T-helper 1 cell treated with Interleukin-12 subunit alpha and Interleukin-12 subunit beta and Interleukin-4 antibody, amounts not matched to agents 30 ng/mL and 1 ng/mL, for 36 hours (primary cell): Measurements from ENCODE around the gene CFAP20DC. TPM values are rescaled to one million over a fixed set of nuclear protein-coding genes. Genes with fewer than 3 reads are reported as not detected.
"Not testable (repeated sequence)": the region's sequence is repeated elsewhere in the genome, so short reads cannot be mapped to it uniquely, and the experiment has no call there.

Experiments used
- intact Hi-C: fragments of 100-400 bp; cut with micrococcal nuclease; formaldehyde crosslinking; loops from one replicate; pipeline ENCODE4 v1.15.1; 2024
- total RNA-seq: library from RNA; stranded (reverse); gene quantifications from 2 replicates; pipeline ENCODE4 v1.2.3, GENCODE V29; 2022

The CFAP20DC gene
- total RNA-seq, 1 donor from 2014 or later: 0.27 TPM

DNA sequence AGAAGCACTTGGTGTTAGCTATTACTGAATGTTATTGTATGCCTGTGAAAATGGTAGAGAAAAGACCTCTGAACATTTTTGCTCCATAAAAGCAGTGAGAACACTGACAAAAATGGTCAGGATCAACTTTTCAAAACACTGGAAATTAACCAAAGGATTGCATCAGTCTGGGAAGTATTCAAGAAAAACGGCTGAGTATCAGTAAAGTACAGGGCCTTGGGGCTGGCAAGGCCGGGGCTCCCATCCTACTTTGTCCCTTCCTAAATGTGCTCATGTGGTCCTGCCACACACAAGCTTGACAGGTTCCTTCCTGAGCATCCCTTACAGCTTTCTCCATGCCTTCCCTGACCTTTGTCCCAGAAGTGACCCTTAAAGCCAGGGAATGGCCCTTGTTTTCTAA, 84.0 kb downstream of the CFAP20DC start:
- intact Hi-C loops: no loop called here

DNA sequence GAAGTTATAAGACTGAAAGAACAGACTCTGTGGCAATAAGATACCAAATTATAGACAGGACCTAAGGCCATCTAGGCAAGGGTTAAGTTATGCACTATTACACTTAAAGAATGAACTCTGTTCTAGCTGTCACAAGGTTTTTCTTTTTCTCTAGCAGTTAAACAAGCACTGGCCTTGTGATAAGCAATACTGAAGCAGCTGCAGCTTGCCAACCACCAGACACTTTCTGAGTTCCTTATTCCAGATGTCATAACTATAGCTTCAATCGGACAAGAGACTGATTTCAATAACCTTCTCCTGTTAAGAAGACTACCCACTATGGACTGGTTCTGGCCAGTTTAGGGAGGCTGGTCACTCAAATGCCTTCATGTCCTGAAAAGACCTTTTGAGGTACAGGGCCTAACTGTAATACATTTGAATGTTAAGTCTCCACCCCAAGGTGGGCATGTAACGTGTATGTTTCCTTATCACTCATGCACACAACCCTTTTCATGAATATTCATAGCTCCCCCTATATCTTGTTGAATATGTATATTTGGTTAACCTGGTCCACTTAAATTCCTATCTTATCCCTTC, 85.8 kb downstream of the CFAP20DC start:
- intact Hi-C loops: no loop called here

DNA sequence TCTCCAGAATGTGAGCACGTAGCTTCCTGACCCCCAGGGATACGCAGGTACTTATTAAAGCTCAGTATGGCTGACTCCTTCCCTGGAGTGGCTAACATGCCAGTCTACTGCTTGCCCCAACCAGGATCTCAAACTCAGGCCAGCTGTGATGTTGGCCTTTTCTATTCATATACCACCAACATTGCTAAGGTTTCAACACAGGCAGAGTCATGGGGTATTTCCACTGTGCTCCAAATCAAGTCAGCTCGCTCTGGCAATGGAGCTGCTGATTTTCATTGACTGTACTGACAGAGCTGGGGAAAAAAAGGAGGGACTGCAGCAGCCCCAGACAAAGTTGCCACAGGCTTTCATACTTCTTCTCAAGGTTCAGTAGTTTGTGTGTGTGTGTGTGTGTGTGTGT, 87.0 kb downstream of the CFAP20DC start:
- intact Hi-C loops: no loop called here

DNA sequence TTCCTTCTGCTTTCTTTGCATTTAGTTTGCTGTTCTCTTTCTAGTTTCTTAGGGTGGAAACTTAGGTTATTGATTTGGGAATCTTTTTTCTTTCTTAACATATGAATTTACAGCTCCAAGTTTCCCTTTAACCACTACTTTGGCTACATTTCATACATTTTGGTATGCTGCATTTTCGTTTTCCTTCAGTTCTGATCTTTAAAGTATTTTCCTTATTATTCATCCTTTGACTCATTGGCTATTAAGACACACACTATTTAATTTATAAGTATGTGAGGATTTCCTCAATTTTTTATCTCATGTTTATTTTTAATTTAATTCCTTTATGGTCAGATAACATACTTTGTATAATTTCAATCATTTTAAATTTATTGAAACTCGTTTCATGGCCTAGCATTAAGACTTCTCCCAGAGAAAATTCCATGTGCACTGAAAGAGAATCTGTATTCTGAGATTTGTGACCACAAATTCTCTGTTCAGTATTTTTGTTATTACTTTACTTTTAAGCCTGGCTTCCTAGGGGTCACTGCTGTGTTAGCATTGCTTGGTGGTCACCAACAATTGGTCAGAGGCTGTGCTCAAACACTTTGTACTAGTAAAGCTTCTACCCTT, 87.7 kb downstream of the CFAP20DC start:
- intact Hi-C loops: no loop called here

DNA sequence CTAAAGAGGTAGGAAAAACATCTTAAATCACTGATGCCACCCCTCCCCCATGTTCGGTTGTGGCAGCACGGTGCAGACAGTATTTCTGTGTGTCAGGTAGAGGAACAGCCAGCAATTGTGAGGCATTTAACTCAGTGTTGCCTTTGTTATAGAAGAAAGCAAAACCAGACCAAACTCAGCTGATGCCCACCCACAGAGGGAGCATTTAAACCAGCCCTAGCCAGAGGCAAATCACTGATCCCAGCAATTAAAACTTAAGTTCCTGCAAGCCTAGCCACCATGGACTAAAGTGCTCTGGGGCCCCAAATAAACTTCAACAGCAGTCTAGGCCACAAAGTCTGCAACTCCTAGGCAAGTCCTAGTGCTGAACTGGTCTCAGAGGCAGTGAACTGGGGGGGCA, 94.5 kb downstream of the CFAP20DC start:
- intact Hi-C loops: no loop called here

DNA sequence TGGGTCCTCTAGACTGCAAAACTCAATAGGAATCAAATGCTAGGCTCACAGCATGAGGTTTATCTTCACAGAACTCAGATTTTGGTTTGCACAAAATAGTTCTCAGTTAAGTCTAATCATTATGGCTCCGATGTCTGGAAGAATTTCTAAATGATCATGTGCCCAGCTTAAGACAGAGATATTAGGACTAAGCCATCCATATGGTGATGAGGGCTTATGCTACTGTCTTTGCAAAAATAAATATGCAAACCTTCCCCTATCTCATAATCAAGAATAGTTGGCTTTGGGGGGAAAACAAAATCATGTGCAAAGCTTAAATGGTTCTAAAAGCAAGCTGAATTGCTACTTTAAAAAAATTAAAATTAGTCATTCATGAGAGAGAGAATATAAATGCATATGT, 96.5 kb downstream of the CFAP20DC start:
- intact Hi-C loops: no loop called here

DNA sequence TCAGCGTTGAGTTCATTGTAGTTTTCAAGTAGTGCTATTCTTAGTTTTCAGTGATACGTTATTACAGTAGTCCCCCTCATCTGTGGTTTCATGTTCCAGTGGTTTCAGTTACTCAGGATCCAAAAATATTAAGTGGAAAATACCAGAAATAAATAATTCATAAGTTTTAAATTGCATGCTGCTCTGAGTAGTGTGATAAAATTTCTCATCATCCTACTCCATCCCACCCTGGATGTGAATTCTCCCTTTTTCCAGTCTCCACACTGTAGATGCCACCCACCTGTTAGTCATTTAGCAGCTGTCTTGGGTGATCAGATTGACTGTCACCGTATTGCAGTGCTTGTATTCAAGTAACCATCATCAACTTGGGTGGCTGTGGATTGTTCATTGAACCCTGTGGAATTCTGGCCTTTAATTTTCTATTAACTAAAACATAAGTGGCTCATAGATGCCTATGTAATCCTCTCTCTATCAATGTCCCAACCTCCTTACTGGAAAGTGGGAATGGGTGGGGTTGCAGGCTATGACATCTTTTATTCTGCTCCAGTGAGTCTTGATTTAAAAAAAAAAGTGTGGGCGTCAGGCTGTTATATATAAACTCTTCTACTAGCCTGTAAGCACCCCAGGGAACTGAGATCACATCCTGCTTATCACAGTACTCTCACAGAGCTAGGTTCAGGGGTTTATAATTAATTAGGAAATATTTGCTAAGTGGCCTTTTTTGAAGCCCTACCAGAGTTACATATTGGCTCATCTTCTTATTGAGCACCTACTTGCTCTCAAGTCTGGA, 97.5 kb downstream of the CFAP20DC start:
- intact Hi-C loops: no loop called here

DNA sequence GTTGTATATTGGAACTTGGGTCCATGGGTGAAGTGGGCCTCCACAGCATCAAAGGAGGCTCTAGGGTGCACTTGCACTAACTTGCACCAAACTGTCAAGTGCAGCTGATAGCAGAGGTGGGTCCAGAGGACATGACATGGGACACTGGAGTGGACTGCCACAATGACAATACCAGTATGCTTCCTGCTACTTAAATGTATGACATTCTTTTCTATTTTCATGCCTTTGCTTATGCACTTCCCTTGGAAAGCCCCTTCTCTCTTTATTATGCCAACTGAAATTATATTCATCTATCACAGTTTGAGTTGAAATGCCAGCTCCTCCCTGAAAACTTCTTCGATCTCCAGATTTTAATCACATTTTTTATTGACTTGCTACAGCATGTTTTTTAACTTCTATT, 101.8 kb downstream of the CFAP20DC start:
- intact Hi-C loops: no loop called here

DNA sequence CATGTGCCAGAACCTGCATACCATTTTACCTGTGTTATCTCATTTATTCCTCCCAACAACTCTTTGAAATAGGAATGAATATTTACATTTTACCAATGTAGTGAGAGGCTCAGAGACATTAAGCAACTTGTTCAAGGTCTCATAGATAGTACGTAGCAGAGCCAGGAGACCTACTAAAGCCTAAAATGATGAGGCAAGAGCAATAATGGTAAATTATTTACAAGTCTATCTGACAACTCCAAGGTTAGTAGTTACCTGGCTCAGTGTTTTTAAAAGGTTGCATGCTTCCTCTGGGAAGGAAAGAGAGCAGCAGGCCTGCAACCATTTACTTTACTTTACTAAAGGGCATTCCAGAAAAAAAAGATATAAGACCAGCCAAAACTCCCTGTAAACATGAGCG, 103.0 kb downstream of the CFAP20DC start:
- intact Hi-C loops: no loop called here

DNA sequence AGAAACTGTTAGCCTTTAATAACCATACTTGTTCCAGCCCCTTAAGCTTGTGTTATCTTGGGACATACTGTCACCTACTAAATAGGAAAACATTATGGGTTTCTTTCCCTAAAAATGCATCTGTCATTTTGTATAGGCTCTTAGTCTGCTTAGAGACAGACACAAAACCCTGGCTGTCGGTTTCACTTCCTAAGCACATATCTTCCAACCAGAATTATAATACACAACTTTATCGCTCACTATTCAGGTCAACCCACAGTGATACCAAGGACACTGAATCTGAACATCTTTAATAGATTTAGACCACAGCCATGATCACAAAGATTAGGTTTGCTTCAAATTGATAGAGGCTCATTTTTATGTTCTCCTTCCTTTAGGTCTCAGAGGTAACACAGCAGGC, 111.8 kb downstream of the CFAP20DC start:
- intact Hi-C loops: no loop called here

DNA sequence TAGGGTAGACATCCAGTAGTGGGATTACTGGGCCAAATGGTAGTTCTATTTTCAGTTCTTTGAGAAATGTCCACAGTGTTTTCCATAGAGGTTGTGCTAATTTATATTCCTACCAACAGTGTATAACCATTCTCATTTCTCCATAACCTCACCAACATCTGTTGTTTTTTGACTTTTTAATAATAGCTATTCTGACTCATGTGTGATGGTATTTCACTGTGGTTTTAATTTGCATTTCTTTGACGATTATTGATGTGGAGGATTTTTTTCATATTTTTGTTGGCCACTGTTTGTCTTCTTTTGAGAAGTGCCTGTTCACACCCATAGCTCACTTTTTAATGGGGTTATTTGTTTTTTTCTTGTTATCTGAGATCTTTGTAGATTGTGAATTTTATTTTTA, 125.2 kb downstream of the CFAP20DC start:
- intact Hi-C loops: no loop called here

DNA sequence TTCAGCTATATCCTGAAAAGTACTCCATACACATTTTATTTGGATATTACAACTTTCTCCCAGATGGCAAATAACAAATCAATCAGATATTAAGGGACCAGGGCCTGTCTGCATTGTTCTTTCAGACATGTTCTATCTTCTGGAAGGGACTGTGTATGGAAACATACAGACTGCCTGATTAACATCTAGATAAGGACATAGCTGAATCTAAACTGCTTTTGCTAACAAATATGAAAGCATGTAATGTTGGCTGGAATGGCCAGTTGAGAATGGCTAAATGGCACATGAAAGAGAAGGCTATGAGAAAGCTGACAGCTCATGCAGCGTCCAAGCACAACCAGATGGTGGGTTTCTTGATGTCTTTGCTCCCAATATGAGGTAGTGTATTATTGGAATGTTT, 149.4 kb downstream of the CFAP20DC start:
- intact Hi-C loops: no loop called here

DNA sequence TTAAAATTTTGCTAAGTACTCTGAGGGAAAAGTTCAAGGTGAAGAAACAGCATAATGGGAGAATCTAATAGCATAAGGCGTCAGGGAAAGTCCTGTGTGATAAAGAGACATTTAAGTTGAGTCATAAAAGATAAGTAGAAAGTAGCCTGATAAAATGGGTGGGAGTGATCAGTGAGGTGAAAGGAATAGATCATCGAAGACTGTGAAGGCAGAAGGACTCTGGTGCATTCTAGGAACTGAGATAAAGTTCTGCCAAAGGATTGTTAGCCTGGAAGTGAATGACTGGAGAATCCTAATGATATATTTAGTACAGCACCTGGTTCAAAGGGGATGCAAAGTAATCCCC, 149.9 kb downstream of the CFAP20DC start:
- intact Hi-C loops: loop anchor here (5.0 kb wide), 1 partner anchor 393 kb away; no protein-coding TSS in a partner anchor

DNA sequence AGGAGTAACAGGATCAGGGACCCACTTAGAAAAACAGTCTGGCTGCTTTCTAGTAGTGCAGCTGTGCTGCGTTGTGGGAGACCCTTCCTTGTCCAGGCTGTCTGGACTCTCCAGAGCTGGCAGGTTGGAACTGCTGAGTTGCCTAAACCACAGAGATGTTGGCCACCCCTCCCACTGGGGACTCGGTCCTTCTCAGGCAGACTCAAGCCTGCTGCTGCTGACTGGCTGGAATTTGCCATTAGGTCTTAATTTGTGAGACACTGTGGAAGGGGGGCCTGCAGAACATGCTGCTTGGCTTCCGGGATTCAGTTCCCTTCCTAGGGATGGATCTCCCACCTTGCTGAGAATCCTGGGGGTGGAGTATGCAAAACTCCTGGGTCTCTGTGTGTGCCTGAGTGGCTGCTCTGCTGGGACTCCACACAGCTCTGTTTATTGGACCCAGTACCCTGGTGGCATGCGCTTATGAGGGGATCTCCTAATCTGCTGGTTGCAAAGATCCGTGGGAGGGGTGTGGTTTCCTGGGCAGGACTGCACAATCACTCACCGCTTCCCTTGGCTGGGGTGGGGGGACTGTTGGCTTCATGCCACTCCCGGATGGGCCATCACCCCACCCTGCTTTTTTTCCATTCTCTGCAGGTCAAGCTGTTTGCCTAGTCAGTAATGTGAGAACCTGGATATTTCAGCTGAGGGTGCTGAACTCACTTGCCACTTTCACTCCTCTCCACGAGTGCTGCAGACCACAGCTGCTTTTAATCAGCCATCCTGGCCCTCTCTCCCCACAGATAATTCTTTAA, 150.5 kb downstream of the CFAP20DC start:
- intact Hi-C loops: loop anchor here (5.0 kb wide), 1 partner anchor 392 kb away; no protein-coding TSS in a partner anchor

DNA sequence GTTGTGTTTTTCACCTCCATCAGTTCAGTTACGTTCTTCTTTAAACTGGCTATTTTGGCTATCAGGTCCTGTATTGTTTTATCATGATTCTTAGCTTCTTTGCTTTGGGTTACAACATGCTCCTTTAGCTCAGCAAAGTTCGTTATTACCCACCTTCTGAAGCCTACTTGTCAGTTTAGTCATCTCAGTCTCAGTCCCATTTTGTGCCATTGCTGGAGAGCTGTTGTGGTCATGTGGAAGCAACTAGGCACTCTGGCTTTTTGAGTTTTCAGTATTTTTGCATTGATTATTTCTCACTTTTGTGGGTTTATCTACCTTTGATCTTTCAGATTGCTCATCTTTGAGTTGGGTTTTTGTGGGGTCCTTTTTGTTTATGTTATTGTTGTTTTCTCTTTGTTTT, 151.3 kb downstream of the CFAP20DC start:
- intact Hi-C loops: loop anchor here (5.0 kb wide), 1 partner anchor 391 kb away; no protein-coding TSS in a partner anchor

DNA sequence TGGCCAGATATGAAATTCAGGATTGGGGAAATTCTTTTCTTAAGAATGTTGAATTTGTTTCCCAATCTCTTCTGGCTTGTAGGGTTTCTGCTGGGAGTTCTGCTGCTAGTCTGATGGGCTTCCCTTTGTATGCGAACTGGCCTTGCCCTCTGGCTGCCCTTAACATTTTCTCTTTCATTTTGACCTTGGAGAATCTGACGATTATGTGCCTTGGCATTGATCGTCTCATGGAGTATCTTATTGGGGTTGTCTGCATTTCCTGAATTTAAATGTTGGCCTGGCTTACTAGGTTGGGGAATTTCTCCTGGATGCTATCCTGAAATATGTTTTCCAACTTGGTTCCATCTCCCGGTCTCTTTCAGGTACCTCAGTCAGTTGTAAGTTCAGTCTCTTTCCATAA, 152.2 kb downstream of the CFAP20DC start:
- intact Hi-C loops: loop anchor here (5.0 kb wide), 1 partner anchor 390 kb away; no protein-coding TSS in a partner anchor

DNA sequence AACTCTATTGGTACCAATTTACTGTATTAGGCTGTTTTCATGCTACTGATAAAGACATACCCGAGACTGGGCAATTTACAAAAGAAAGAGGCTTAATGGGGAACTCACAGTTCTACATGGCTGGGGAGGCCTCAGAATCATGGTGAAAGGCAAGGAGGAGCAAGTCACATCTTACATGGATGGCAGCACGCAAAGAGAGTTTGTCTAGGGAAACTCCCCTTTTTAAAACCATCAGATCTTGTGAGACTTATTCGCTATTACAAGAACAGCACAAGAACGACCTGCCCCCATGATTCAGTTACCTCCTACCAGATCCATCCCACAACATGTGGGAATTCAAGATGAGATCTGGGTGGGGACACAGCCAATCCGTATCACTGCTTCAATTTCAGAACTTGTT, 154.1 kb downstream of the CFAP20DC start:
- intact Hi-C loops: loop anchor here (5.0 kb wide), 1 partner anchor 388 kb away; no protein-coding TSS in a partner anchor

DNA sequence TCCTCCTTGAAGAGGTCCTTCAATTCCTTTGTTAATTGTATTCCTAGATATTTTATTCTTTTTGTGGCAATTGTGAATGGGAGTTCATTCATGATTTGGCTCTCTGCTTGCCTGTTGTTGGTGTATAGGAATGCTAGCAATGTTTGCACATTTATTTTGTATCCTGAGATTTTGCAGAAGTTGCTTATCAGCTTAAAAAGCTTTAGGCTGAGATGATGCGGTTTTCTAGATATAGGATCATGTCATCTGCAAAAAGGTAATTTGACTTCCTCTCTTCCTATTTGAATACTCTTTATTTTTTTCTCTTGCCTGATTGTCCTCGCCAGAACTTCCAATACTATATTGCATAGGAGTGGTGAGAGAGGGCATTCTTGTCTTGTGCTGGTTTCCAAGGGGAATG, 157.3 kb downstream of the CFAP20DC start:
- intact Hi-C loops: not testable (repeated sequence)

DNA sequence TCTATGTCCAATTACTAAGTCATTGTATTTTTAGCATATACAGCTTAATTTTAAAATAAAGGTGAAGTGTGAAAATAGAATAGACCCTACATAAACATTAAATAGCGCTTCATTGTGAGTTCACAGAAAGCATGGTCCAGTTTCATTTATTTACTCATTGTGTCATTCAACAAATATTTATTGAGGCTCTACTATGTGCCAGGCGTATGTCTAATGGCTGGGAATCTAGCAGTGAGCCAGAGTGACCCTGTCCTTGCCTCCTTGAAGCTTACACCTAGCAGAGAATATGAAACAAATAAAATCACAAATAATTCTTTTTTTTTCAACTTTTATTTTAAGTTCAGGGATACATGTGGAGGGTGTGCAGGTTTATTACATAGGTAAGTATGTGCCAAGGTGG, 161.7 kb downstream of the CFAP20DC start:
- intact Hi-C loops: no loop called here

DNA sequence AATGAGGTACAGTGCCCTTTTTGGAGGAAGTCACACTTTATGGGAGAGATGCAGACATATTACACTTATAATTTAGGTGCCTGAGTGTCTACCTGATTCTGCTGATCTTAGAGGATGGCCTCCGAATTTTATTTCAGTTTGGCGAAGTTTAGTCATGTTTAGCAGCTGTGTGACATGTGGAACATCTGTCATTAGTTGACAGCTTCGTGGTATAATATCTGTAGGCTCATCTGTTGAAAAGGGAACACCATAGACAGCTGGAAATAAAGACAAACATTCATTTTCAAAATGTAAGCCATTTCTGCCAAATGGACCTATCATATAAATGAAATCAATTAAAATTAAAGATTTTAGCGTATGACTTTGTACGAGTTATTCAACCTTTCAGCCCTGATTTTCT, 165.4 kb downstream of the CFAP20DC start:
- intact Hi-C loops: no loop called here

DNA sequence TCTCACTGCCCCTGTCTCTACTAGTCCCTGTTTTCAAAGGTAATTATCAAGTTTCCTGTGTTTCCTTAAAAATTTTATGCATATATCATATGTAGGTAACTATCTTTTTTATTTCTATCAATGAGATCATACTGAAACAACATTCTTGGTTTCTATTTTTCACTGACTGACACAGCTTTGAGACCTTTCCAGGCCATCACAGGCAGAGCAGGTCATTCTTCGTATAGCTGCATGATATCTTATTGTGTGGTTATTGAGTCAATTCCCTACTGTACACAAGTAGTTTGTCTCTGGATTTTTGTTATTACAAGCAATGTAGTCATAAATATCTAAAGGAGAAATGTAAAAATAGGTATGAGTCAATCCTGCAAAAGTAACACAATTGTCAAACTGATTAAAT, 169.6 kb downstream of the CFAP20DC start:
- intact Hi-C loops: no loop called here

DNA sequence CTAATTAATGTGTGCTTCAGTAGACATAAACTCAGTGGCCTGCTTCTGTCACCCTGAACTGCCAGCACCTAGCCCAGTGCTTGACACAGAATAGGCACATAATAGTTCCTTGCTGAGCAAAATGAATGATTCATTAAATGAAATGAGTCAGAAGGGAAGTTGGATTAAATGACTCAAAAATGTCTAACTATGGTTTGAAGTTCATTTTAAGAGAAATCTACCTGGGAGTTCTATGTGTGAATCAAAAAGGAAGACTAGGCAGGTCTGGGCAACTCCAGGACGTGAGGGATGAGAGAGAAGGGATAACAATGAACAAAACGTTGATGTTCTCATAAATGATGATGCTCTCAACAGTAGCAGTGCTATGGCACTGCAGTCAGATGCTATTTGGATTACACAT, 175.0 kb downstream of the CFAP20DC start:
- intact Hi-C loops: no loop called here
